Kidney glomerular epithelial cell (primary cell): ENCODE data around the gene LBX2.

Experiments used
- DNase-seq: peaks from one replicate; lab custom pipeline; 2025; lab: John Stamatoyannopoulos, UW

Gene LBX2

DNA sequence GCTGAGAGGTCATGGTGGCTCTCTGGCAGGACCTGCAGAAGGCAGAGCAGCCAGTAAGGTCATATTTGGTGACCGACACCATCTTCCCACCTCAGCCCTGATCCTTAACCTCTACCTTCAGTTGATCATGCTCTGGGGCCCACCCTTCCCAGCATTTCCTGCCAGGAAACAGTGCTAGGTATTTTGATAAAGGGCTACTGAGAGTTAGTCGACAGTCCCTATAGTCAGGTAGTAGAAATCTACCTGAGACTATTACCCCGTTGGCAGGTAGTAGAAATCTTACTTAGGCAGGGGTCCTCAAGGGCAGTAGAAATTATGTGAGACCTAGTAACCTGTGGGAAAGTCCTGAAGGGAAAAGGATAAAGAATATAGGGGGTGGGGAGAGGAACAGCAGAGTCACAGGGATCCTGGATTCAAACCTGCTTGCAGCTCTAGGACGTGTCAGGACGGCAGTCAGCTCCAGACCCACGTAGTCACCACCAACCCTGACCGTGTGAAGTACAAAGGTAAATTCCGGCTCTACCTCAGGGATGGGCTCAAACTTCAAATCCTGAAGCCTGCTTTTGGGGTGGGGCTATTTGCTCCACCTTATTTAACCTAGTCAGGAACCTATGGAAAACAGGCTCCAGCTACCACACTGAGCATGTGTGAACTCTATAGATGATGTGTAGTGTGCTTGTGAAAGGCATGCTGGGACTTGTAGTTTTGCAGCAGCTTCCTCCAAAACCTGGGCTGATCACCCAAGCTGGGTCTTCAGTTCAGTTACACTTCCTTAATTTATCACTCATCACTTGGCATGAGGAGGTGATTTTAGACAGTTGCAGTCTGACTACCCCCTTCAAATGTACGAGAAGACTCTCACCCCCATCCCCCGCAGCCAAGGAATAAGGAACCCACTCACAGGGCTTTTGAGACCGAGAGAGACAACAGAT is 26.6 kb upstream of the LBX2 start, which contains the start of gene DQX1:
Gene DQX1, minus strand, starts transcription at position 515 of the 932 bp plus-strand sequence. Its CDS starts 502 bp downstream, at position 13.
- no peak for DNase-seq

DNA sequence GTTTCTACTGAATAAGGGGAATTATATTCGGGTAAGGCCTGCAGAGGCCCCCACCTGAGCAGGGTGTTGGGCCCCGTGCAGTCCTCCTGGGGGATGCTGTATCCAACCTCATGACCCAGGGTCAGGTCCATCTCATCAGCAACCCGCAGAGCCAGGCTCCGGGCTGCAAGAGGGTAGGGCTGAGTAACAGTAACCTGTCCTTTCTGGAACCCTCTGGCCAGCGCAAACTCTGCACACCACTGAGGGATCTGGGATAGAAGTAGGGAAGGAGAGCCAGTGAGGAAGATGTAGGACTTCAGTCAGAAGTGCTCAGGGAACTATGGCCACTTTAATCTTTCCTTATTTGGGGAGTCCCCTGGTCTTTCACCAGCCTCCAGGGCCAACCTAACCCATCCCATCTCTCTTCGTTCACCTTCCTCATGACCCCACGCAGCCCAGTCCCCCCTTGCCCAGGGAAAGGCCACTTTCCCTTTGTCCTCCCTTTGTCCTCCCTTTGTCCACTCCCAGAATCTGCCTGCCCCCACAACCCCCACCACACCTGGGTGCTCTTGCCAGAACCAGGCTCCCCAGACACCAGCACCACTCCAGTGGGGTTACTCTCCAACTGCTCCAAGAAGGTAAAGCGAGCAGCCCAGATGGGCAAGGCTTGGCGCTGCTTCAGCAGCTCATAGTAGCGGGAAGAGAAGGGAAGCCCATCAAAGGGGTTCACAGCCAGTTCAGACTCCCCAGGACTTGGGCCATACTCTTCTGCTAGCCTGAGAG is 25.7 kb upstream of the LBX2 start:
- no peak for DNase-seq

DNA sequence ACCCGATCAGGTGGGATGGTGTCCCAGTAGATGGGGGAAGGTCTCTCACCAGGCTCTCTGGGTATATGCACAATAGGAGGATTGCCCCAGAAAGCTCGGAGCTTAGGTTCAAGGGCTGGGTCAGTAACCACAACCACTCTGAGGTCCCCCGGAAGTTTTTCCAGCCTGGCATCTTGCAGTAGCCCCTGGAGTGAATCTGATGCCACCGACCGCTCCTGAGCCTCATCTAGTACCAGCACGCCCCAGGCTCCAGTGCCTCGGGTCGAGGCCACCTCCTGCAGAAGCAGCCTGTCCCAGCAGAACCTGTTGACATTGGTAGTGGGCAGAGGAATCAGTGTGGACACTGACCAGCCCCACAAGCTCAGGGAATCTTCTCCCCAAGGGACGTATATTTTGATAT is 24.6 kb upstream of the LBX2 start:
- DNase-seq = no peak

DNA sequence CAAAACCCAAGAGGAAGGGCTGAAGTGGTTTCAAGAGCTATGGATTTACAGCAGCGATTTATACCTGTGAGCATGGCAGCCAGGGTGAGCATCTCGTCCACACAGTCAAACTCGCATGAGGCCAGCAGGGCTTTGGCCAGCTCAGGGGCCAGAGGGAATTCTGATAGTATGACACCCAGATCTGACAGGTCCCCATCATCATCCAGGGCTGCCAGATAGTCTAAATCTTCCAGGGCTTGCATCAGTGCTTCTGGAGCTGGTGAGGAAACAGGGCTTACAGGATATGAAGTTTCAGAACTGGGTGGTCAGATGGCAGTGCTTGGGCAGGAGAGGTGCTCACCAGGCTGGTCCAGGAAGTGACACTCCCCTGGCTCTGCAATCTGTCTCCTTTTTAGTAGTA is 23.1 kb upstream of the LBX2 start:
- no peak for DNase-seq

DNA sequence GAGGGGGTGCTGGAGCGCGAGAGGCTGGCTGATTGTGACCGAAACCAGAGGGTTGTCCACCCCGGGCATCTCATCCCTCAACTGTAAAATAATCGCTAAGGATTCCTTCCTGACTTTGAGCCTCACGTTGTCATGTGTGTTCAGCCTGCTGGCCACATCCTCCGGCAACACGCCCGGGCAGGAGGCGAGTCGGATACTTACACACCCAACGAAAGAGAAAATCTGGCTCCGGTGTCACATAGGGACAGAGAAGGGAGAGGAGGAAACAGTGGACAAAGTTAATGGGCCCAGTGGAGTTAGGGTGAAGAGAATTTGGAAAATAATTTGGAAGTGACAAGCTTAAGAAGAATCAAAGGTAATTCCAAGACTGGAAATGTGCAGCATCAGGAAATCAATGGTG is 17.2 kb upstream of the LBX2 start:
- DNase-seq = no peak

DNA sequence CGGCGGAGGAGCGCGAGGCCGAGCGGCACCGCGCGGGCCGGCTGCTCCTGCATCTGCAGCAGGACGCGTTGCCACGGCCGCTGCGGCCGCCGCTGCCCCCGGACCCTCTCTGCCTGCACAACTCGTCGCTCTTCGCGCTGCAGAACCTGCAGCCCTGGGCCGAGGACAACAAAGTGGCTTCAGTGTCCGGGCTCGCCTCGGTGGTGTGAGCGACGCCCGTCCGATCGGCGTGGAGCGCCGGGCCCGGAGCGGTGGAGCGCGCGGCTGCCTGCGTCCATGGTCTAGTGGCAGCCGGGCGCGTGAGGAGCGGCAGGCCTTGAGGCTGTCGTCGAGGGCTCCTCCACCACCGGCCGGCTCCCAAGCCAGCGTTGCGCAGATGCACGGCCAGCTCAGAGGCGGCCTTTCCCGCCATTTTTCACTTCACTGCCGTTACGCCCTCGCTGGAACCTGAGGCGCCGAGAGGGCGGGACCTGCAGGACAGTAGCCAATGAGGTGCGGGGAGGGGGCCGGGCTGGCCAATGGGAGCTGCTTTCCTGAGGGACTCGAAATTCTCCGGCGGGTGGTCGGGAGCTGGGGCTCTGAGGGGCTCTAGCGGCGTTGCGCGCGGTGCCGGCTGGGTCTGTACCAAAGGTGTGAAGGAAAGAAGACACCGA is 16.7 kb upstream of the LBX2 start:
- no peak for DNase-seq

DNA sequence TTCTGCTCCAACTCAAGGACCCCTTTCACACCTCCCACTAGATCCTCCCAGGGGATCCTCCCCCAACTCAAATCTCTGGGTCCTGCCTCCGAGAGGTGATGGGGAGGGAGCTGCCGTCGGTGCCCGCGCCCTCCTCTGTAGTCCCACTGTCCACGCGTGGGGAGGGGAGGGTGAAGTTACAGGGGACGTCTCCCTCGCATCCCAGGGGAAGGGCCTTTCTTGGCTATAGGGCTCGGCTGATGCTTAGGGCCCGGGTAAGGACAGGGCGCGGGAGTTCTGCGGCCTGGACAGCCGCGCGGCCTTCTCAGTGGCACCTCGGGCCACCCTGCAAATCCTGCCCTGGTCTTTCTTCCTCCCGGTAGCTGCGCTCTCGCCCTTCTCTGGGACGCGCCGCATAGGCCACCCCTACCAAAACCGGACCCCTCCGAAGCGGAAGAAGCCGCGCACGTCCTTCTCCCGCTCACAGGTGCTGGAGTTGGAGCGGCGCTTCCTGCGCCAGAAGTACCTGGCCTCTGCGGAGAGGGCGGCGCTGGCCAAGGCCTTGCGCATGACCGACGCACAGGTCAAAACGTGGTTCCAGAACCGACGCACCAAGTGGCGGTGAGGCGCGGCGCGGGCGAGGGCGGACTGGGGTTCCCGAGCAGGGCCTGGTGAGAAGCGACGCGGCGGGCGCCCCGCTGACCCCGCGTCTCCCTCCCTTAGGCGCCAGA is 16.0 kb upstream of the LBX2 start:
- DNase-seq = no peak

DNA sequence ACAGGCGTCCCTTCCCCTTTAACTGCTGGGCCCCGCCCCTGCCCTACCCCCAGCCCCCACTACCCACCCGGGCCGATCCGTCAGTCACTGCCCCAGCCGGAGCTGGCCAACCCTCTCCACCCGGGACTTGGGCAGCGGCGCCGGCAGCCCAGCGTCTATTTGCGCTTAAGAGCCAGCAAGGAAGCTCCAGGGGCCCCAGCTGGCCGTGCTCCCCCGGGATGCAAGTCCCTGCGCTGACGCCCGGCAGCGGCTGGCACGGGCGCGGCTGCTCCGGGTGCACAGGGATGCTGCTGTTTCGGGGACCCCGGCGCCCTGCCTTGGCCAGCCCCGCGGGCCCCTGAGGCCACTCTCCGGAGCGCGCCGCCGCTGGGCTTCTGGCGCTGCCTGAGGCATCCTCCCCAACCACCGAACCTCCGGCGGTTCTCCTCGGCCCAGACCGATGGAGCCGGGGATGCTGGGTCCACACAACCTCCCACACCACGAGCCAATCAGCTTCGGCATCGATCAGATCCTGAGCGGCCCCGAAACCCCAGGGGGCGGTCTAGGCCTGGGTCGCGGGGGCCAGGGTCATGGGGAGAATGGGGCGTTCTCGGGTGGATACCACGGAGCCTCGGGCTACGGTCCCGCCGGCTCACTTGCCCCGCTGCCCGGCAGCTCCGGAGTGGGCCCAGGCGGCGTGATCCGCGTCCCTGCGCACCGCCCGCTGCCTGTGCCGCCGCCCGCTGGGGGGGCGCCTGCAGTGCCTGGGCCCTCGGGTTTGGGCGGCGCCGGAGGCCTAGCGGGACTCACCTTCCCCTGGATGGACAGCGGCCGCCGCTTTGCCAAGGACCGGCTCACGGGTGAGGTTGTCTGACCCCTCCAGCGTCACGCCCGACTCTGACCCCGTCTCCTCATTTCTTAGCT is 15.2 kb upstream of the LBX2 start, which contains the start of gene TLX2:
Gene TLX2, plus strand, starts transcription at position 83 of the 903 bp plus-strand sequence. Its CDS starts 357 bp downstream, at position 440.
- no peak for DNase-seq

DNA sequence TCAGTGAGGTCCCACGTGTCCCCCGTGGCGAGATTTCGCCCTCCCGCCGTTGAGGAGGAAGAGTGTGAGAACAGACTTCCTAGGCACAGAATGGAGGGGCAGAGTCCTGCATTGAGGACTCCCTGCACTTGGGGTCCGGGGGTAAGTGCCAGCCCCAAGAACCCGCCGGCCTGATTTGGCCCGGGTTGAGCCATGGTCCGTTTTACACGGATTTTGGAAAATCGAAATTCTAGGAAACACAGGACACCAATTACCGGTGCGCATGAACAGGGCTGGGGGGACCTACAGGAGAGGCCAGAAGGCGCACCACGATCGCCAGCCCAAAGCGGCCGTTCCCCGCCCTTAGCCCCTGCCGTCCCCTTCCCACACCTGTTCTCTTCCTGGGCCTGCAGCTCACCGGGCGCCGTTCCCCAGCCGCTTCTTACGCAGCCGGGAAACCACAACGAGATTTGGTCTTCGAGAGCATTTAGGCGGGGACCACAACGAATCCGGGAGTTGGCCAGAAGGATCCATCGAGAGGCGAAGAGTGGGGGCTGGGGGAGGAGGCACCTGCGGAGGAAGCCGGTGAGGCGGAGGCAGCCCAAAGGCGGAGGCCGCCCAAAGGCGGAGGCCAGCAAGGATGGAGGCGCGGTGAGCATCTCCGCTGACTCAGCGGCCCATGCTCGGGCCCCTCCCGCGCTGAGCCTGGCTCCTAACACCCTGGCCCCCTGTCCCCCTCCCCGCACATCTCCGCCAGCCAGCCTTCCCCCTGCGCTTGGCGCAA is 14.4 kb upstream of the LBX2 start:
- no peak for DNase-seq

DNA sequence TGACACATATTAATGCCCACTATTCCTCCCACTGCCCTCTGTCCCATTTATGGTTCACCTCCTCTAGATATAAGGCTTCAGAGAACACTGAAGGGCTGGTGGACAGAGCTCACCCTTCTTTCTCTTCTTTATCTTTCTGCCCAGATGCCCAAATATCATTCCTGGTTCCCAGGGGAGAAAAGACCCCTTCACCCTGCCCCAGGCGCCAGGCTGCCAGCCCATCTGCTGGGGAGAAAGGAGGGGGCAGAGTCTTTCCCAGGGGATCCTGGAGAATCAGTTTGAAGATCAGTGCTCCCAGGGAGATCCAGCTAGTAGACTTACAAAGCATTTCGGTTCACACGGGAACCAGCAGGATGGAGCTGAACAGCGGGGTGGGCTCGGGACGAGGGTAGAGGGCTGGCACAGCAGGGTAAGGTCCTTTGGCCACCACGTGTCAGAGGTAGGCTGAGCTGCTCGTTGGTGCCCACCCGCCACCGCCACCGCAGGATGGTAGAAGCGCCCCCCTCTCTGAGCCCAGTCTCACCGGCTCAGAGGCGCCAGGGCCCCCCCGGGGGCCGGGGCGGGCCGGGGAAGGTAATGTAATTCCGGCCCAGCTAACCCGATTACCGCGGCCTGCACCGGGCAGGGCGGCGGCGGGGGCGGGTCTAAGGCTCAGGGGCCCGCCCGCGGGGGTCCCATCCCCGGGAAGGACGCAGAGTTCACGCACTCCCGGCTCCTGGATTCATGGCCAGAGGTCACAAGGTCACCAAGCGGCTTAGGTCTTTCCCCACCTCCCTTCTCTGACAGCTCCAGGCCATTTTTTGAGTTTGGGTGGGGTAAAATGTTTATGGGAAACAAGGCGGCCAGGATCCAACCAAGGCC is 13.6 kb upstream of the LBX2 start:
- DNase-seq = no peak

DNA sequence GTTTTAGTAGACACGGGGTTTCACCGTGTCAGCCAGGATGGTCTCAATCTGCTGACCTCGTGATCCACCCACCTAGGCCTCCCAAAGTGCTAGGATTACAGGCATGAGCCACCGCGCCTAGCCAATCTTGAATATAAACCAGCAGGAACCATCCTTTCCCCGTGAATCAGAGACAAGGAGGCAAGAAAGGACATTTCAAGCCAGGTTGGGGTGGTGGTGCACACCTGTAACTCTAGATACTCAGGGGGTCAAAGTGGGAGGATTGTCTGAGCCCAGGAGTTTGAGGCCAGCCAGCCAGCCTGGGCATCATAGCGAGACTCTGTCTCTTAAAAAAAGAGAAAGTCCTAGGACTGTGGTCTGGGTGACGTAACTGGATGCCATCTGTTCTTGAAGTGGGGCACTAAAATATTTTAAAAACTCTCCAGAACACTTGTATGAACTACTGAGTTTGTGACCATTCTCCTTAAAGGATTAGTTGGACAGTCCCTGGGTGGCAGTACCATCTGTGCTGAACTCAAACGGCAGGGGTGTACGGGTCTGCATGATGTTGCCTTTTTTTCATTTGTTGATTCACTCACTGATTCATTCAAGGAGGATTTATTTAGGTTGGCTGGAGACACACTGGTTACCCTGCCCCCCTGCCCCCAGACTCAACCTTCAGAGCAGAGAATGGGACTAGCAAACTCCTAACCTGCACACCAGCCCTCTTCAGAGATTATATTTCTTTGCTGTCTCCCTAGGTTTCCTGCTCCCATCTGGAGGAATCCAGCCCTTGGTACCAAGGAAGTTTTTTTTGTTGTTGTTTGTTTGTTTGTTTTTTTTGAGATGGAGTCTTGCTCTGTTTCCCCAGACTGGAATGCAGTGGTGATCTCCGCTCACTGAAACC is 11.9 kb upstream of the LBX2 start:
- no peak for DNase-seq

DNA sequence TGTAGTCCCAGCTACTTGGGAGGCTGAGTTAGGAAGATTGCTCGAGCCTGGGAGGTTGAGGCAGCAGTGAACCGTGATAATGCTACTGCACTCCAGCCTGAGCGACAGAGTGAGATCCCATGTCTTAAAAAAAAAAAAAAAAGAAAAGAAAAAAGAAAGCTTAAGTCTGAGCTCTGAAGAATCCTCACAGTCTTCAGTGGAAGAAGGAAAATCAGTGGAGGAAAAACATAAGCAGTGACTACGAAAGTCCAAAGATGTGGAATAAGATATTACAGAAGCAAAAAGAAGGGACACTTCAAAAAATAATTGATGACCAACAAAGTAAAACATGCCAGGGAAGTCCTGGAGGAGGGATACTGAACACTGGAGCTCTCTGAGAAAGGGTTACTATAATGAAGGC is 10.9 kb upstream of the LBX2 start:
- no peak for DNase-seq

DNA sequence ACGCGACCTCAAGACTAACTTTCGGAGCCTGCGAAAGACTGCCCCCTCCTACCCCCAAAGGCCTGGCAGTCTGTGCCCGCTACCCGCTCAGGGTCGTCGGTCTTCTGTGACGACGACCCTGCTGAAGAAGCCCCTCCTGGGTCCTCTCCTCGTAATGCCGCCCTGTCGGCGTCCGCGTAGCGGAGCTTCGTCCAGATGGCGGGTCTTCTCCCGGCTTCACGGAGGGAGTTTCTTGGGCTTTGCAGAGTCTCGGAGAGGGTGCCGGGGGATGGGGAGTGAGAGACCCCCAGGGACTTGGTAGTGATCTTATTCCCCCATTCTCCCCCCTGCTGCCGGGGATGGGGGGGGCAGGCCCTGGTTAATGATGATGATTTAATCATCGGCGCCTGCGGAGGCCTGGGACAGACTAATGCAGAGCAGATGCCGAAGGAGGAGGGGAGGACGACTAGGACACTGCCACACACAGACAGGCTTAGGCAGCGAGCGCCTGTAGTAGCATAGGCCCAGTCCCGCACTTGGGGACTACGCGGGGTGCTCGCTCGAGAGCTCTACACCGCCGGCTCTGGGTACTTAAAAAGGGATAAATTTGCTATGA is 8.6 kb upstream of the LBX2 start:
- DNase-seq = peak; percentile 21

DNA sequence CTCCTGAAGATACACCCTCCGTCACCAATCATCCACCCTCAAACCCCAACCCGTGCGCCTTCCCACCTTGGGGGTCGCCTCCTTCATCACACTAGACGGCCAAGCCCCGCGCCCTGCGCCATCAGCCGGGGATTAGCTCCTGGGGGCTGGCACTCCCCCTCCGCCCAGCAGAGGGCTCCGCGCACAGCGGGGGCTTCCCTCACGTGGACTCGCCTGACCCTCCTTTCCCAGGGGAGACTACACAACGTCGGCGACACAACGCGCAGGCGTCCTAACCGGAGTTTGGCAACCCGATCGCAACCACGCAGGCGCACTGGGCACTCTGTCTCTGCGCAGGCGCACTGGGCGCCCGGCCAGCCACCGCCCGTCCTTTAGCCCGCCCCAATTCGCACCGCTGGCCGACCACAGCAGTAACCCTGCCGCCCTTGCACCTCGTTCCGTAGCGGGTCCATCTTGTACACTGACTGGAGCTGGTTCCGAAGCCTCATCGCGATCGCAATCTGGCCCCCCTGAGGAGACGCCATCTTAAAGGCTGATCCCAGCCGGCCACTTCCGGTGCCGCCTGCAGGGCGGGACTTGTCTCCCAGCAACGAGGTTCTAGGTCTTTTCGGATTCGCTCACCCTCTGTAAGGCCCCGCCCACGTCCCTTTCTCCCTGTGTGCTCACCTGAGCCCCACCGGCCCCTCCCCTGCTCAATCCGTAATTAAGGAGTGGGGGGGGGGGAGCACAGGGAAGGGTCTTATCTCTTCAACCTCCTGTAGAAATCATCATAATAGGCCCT is 7.9 kb upstream of the LBX2 start, which contains the start of gene PCGF1:
Gene PCGF1, minus strand, starts transcription at position 551 of the 781 bp plus-strand sequence. Its CDS starts 27 bp downstream, at position 524.
- peak; percentile 91 for DNase-seq

DNA sequence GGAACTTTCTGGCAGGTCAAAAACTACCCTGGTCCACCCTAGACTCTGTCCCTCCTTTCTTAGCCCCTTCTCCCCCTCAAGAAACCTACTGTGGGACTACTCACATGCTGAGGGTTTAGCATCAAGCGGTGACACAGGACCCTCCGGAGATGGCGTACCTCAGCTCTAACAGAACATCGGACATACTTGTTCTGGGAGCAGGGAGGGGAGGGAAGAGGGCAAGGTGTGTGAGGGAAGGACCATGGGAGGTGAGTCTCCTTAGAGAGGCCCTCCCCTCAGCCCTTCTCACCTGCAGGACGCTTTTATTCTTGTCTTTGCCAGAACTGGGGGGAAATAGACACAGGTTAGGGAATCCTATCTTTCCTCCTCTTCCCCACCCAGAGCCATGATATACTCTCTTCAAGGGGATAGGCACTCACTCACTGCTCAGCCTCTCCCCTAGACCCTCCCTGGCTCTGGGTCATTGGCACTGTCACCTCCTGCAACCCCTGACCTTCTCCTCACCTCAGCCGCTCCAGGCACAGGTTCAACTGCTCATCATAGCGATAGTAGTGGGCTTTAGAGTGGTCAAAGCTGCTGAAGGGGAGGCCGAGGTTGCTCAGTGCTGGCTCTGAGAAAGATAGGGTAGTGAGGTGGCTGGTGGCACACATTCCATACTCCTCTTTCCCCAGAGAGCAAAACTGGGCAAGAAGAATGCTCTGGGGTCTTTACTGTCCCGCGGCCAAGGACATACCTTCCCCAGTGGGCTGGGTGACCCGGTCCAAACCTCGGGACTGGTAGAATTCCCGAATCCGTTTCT is 6.2 kb upstream of the LBX2 start:
- DNase-seq = no peak

DNA sequence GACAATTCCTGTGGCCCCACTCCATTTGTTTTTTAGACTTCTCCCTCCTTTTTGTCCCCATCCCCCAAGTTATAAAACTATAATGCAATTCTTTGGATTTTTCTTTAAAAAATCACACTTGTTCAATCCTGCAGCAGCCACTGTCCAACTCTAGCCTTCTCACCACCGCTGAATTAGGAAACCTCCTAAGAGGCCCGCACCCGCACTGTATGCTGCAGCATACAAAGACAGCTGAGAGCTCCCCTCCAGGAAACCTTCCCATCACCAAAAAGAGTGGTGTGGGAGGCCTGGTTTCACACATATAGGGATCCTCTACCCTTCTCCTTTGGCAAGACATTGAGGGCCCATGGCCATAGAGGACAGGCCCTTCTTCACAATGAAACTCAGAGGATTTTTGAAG is 5.2 kb upstream of the LBX2 start:
- no peak for DNase-seq
